Astrocyte (in vitro differentiated cells and primary cell): ENCODE measurements around the gene CYP4A11.

Experiments used
- EZH2 ChIP-seq: IDR thresholded peaks from 2 replicates; pipeline ENCODE4 v1.6.1; 2012; ENCODE audit warnings: mild to moderate bottlenecking, low read length, inconsistent platforms; ENCODE audit not compliant: insufficient read depth
- TF ChIP-seq, protein P1 (sequence below): IDR thresholded peaks from 2 replicates; pipeline ENCODE4 v1.5.1; 2011; ENCODE audit warnings: low read depth, mild to moderate bottlenecking, inconsistent platforms, low read length, moderate library complexity; ENCODE audit not compliant: insufficient read depth

DNA sequence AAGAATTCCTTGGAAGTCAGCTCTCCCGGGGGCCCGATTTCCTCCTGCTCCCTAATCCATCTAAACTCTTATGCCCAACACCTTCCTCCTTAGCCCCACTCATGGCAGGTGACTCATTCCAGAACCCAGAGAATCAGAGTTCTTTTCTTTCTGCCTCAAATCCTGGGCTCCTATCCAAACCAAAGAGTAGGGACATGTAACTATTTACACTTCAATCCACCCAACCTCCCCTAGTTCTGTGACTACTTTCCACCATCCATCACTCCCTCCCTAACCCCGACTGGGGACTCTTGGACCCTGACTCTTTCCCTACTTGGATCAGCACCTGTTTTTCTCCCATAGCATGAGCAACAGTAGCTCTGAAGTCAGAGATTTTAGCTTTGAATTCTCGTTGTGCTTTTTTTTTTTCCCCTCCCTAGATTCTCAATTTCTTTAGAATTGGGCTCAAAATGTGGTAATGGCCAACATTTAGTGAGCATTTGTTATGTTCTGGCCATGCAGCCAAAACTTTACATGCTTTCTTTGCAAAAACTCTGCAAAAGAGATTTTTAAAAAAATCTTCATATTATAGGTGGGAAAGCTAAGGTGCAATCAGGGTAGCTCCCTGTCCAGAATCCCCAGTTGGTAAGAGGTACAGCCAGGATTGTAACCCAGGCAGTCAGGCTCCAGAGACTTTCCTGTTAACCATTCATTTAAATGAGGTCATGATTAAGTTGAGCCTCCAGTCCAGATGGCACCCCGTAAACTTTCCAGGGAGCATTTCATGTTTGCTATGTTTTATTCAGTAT is 7.5 kb upstream of the CYP4A11 start:
- TF ChIP-seq, protein P1, sequence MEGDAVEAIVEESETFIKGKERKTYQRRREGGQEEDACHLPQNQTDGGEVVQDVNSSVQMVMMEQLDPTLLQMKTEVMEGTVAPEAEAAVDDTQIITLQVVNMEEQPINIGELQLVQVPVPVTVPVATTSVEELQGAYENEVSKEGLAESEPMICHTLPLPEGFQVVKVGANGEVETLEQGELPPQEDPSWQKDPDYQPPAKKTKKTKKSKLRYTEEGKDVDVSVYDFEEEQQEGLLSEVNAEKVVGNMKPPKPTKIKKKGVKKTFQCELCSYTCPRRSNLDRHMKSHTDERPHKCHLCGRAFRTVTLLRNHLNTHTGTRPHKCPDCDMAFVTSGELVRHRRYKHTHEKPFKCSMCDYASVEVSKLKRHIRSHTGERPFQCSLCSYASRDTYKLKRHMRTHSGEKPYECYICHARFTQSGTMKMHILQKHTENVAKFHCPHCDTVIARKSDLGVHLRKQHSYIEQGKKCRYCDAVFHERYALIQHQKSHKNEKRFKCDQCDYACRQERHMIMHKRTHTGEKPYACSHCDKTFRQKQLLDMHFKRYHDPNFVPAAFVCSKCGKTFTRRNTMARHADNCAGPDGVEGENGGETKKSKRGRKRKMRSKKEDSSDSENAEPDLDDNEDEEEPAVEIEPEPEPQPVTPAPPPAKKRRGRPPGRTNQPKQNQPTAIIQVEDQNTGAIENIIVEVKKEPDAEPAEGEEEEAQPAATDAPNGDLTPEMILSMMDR = no peak
- no peak for TF ChIP-seq EZH2
